Thoracic aorta (tissue), 2 donors: ENCODE results near the gene SEPSECS. TPM values are rescaled to one million over a fixed set of nuclear protein-coding genes. Genes with fewer than 3 reads are reported as not detected.

Source experiments
- ATAC-seq: fragments of 150-250 bp; one replicate; pipeline ENCODE4 v1.8.0; 2017; ENCODE audit warnings: low read depth; ENCODE audit not compliant: insufficient number of reproducible peaks, low FRiP score
- DNase-seq: peaks from one replicate; pipeline ENCODE4 v3.0.0-alpha.2; 2020; ENCODE audit warnings: low spot score
- H3K27ac ChIP-seq, 2 donors: fragments of 200-600 bp; sonication (generic); 1 replicate in 1 of 2; 2 replicates in 1 of 2; pipeline ENCODE4 v1.5.1; 2016; ENCODE audit warnings: mild to moderate bottlenecking in 2 of 2, moderate library complexity in 2 of 2
- H3K27me3 ChIP-seq: fragments of 200-600 bp; sonication (generic); replicated peaks from 2 replicates; pipeline ENCODE4 v1.6.0; 2016; ENCODE audit warnings: mild to moderate bottlenecking; ENCODE audit not compliant: insufficient read depth
- H3K36me3 ChIP-seq: fragments of 200-600 bp; sonication (generic); one replicate; pipeline ENCODE4 v1.5.1; 2016
- H3K4me1 ChIP-seq, 2 donors: fragments of 200-600 bp; sonication (generic); 1 replicate in 1 of 2; 2 replicates in 1 of 2; pipeline versions ENCODE4 v1.5.1 to v1.6.0; 2016; ENCODE audit warnings: low read depth in 2 of 2, mild to moderate bottlenecking in 1 of 2; ENCODE audit not compliant: control insufficient read depth in 1 of 2
- H3K4me3 ChIP-seq: fragments of 200-600 bp; sonication (generic); 2 replicates; pipeline ENCODE4 v1.5.1; 2016; ENCODE audit warnings: mild to moderate bottlenecking
- H3K9me3 ChIP-seq: fragments of 200-600 bp; sonication (generic); 2 replicates; pipeline ENCODE4 v1.5.1; 2016
- total RNA-seq, 2 donors: library from RNA; depleted of rRNA; stranded (reverse); fragments of >200 nt; gene quantifications; one replicate each; pipeline versions ENCODE4 v1.1.0 to v1.2.3, GENCODE V29; 2016
- TF ChIP-seq, protein P1 (sequence below): fragments of 200-600 bp; sonication (generic); IDR thresholded peaks from one replicate; pipeline ENCODE4 v1.5.1; 2019; ENCODE audit warnings: antibody characterized with exemption

The SEPSECS gene
- total RNA-seq, 2 donors from 2014 or later, result 3.4 to 5.9 TPM

- H3K27me3 ChIP-seq, result no peaks in the 10 kb centered on the region
- H3K36me3 ChIP-seq, result no peaks in the 10 kb centered on the region
- H3K4me3 ChIP-seq, result no peak overlapping the region
- no peak for ATAC-seq
- peak overlapping the region; percentile 59 to 78 for H3K27ac ChIP-seq
- no peak for DNase-seq
- no peaks in the 10 kb centered on the region for H3K9me3 ChIP-seq
- TF ChIP-seq, protein P1, sequence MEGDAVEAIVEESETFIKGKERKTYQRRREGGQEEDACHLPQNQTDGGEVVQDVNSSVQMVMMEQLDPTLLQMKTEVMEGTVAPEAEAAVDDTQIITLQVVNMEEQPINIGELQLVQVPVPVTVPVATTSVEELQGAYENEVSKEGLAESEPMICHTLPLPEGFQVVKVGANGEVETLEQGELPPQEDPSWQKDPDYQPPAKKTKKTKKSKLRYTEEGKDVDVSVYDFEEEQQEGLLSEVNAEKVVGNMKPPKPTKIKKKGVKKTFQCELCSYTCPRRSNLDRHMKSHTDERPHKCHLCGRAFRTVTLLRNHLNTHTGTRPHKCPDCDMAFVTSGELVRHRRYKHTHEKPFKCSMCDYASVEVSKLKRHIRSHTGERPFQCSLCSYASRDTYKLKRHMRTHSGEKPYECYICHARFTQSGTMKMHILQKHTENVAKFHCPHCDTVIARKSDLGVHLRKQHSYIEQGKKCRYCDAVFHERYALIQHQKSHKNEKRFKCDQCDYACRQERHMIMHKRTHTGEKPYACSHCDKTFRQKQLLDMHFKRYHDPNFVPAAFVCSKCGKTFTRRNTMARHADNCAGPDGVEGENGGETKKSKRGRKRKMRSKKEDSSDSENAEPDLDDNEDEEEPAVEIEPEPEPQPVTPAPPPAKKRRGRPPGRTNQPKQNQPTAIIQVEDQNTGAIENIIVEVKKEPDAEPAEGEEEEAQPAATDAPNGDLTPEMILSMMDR, result no peak
- H3K4me1 ChIP-seq, result peaks cover 15 to 21% of the 10 kb centered on the region in 2 donors
Observed at GRCh38 chr4:25174674-25175073, 14.4 kb upstream of the SEPSECS start.

GRCh38 chr4:25172961-25173915, 13.0 kb upstream of the SEPSECS start:
- no peaks in the 10 kb centered on the region for H3K36me3 ChIP-seq
- peaks cover 15 to 21% of the 10 kb centered on the region in 2 donors for H3K4me1 ChIP-seq
- H3K9me3 ChIP-seq, result no peaks in the 10 kb centered on the region
- H3K27me3 ChIP-seq, result no peaks in the 10 kb centered on the region
- peak overlapping the region; percentile 14 for H3K4me3 ChIP-seq
- ATAC-seq, result peak; percentile 97
- DNase-seq, result peak; percentile 41
- peak overlapping the region; percentile 59 to 78 for H3K27ac ChIP-seq
- TF ChIP-seq, protein P1, result no peak

DNA sequence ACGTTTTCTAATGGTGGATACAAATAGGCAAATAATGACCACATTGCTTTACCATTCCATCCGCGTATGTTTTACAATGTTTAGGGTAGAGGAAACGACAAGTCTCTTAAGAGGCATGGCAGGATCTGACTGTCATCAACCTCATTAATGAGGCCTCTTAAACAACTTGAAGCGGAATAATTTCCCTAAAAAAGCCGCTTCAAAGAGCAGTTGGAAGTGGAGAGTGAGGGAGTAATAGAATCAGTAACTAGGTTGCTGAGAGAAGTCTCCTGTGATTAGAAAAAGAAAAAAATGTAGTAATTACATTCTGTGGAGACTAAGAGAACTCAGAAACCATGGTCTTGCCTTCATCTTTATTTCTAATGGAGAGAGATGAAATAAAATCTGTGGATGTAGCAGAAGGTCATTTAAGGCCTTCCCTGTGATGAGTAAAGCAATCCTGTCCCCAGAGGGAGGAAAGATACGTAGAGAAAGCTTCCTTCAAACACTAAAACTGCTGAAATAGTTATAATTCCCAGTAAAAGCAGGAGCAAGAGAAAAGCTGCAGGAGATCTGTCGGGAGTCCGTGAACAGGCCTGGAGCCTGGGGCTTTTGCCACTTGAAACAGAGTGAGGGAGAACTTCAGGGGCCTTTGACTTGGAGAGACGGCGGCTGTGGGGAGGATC, 11.1 kb upstream of the SEPSECS start:
- Histone ChIP-seq H3K4me1 (peaks cover 15 to 21% of the 10 kb centered on the region in 2 donors), H3K9me3 (no peaks in the 10 kb centered on the region), H3K4me3 (no peak overlapping the region), H3K27ac (no peak overlapping the region), H3K36me3 (no peaks in the 10 kb centered on the region), H3K27me3 (no peaks in the 10 kb centered on the region)
- TF ChIP-seq, protein P1, result no peak
- ATAC-seq, result no peak
- no peak for DNase-seq

DNA sequence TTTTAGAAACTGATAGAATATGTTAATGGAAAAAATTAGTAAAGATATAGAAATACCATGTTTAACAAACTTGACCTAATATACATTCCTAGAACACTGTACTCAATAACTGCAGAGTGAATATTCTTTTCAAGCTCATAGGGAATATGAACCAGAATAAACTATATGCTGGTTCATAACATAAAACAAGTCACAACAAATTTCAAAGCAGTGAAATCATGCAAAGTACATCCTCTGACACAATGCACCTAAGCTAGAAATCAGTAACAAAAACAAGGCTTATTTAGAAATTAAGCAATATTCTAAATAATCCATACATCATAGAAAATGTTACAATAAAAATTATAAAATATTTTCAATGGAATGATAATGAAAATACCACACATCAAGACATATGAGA, 9.2 kb upstream of the SEPSECS start:
- H3K27me3 ChIP-seq, result no peaks in the 10 kb centered on the region
- H3K4me3 ChIP-seq, result no peak overlapping the region
- TF ChIP-seq, protein P1, result no peak
- H3K27ac ChIP-seq, result no peak overlapping the region
- H3K4me1 ChIP-seq, result peaks cover 15 to 18% of the 10 kb centered on the region in 2 donors
- ATAC-seq (no peak), DNase-seq (no peak)
- no peaks in the 10 kb centered on the region for H3K36me3 ChIP-seq
- H3K9me3 ChIP-seq, result no peaks in the 10 kb centered on the region

DNA sequence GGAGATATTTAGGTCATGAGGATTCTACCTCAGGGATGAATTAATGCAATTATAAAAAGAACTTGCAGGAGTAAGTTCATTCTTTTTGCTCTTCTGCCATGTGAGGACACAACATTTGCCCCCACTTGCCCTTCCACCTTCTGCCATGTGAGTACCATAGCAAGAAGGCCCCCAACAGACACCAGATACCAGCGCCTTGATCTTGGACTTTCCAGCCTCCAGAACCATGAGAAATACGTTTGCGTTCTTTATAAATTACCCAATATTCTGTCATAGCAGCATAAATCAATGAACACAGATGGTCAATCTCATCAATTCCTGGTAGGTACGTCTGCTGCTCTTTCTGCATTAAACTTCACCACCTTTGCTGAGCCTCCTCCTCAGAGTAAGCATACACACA, 5.7 kb upstream of the SEPSECS start:
- Histone ChIP-seq H3K36me3 (no peaks in the 10 kb centered on the region), H3K4me1 (peaks cover 10 to 16% of the 10 kb centered on the region in 2 donors), H3K27me3 (no peaks in the 10 kb centered on the region), H3K9me3 (no peaks in the 10 kb centered on the region), H3K27ac (no peak overlapping the region), H3K4me3 (no peak overlapping the region)
- TF ChIP-seq, protein P1, result no peak
- no peak for DNase-seq
- no peak for ATAC-seq
